Cardiac fibroblast (primary cell): ENCODE measurements around the gene CPLANE2.
A peak's percentile ranks its signal among the peaks of the same experiment; 100 is the strongest.
"Not testable (repeated sequence)": the region's sequence is repeated elsewhere in the genome, so short reads cannot be mapped to it uniquely, and the experiment has no call there.

Source experiments
- DNase-seq, 2 donors: peaks; one replicate each; pipeline versions ENCODE4 v3.0.0 to v3.0.0-alpha.2; 2010; ENCODE audit warnings: low read depth in 2 of 2
- H3K4me3 ChIP-seq, 2 donors: replicated peaks in 1 of 2; 1 replicate in 1 of 2; 2 replicates in 1 of 2; pipeline ENCODE4 v1.5.1; 2011; ENCODE audit warnings: low read depth in 2 of 2, low read length in 2 of 2, mild to moderate bottlenecking in 2 of 2, moderate library complexity in 1 of 2
- CTCF ChIP-seq: IDR thresholded peaks from one replicate; pipeline ENCODE4 v1.5.1; 2011; ENCODE audit warnings: low read depth, mild to moderate bottlenecking, low read length, inconsistent platforms

CPLANE2 gene

GRCh38 chr1:16249596-16250241 lies 12.7 kb upstream of the CPLANE2 start:
- DNase-seq: peak; percentile 88 to 90
- no peak for TF ChIP-seq CTCF
- no peak overlapping the region for H3K4me3 ChIP-seq

GRCh38 chr1:16248603-16249516 lies 11.9 kb upstream of the CPLANE2 start:
- DNase-seq: peak; percentile 75 to 92
- H3K4me3 ChIP-seq: no peak overlapping the region
- TF ChIP-seq CTCF: no peak

DNA sequence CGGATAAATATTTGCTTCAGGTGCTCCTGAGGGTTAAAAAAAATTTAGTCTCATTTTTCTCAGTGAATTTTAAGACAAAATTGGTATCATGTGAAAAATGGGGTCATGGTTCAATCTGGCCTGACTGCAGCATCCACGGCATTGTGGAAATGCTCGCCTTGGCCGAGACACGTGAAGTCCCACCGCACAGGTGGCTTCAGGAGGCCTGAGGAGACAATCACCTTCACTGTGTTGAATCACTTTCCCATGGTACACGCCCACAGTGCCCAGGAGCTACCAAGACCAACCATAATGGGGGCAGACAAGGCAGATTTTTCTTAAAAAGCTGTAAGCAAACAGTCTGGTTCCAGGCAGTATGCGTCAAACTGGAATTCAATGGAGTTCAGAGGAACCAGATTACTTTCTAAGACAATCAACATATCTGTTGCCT lies 11.0 kb upstream of the CPLANE2 start:
- no peak for TF ChIP-seq CTCF
- no peak for DNase-seq
- H3K4me3 ChIP-seq: no peak overlapping the region

GRCh38 chr1:16247441-16247840 lies 10.5 kb upstream of the CPLANE2 start:
- no peak for DNase-seq
- no peak for TF ChIP-seq CTCF
- H3K4me3 ChIP-seq: no peak overlapping the region

GRCh38 chr1:16246961-16247360 lies 10.0 kb upstream of the CPLANE2 start:
- DNase-seq: no peak
- no peak for TF ChIP-seq CTCF
- H3K4me3 ChIP-seq: no peak overlapping the region

DNA sequence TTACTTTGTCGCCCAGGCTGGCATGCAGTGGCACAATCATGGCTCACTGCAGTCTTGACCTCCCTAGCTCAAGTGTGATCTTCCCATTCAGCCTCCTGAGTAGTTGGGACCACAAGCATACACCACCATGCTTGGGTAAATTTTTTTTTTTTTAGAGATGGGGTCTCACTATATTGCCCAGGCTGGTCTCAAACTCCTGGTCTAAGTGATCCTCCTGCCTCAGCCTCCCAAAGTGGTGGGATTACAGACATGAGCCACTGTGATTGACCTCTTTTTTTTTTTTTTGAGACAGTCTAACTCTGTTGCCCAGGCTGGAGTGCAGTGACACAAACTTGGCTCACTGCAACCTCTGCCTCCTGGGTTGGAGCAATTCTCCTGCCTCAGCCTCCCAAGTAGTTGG lies 9.3 kb upstream of the CPLANE2 start:
- not testable (repeated sequence) for H3K4me3 ChIP-seq, DNase-seq

DNA sequence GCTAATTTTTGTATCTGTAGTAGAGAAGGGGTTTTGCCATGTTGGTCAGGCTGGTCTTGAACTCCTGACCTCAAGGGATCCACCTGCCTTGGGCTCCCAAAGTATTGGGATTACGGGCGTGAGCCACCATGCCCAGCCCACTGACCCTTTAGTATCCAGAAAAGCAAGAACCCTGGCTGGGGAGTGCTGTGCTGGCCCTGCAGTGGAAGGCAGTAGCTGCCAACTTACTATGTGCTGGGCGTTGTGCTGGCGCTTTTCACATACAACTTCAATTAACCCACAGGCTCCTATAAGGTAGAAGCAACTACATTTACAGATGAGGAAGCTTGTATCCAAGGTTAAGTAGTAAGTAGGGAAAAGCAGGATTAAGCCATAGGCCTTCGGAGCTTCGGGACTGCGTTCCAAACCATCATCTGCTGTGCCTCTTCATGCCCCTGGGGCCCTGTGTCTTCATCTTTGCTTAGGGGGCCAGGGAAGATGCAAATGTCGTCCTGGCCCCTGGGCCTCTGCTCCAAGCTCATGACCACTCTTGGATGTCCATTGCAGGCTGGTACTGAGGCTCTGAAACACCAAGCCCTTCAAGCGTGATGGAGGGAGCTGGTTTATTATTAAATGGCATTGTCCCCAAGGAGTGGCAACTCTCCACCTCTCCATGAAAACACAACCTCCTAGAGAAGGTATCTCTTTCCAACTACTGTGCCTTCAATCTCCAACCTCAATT lies 8.7 kb upstream of the CPLANE2 start:
- no peak for DNase-seq
- H3K4me3 ChIP-seq: no peak overlapping the region
- no peak for TF ChIP-seq CTCF
